Measurements from ENCODE around the gene LRP1B.
"Not testable (repeated sequence)": the region's sequence is repeated elsewhere in the genome, so short reads cannot be mapped to it uniquely, and the experiment has no call there.

Gene LRP1B

DNA sequence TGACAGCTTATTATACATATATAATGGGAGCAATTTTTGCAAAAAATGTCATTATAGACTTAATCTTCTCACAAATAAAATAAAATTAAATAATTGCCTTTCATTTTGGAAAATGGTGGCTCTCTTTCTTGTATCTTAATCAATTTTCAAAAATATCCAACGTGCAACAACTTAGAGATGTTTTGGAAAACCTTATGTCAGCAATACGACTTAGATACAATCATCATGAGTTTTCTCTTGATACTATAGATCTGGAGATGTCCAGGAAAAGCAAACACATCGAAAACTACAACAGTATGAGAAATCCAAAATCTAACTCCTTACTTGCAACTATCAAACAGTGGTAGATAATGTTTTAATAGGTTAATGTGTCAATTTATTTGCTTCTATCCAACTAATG, 1529.0 kb downstream of the LRP1B start:
- DNase-seq (ENCODE audit: low read depth): no peak

- no peak for DNase-seq (ENCODE audit: low read depth)
Observed at GRCh38 chr2:140601342-140601741, 1529.5 kb downstream of the LRP1B start.

GRCh38 chr2:140600116-140600515, 1530.7 kb downstream of the LRP1B start:
- DNase-seq (ENCODE audit: low read depth): no peak

- no peak for DNase-seq (ENCODE audit: low read depth)
Observed at GRCh38 chr2:140597836-140598235, 1533.0 kb downstream of the LRP1B start.

- DNase-seq (ENCODE audit: low read depth): no peak
Observed at GRCh38 chr2:140597205-140597604, 1533.6 kb downstream of the LRP1B start.

DNA sequence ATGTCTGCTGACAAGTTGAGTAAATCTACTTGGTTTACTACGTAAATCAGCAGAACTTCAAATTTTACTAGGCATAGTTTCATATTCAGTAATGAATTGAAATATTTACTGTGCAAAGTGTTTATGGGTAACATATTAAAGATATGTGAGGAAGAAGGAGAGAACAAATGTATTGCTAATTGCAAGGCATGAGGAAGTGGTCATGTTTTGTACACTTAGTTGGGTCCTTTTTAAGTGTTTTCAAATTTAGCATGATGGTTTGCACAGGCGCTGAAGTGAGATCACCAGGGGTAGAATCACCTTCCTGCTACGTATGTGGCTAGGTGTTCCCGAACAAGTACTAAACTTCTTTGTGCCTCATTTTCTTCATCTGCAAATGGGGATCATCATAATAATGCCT, 1534.4 kb downstream of the LRP1B start:
- DNase-seq (ENCODE audit: low read depth): no peak

GRCh38 chr2:140595107-140595506, 1535.7 kb downstream of the LRP1B start:
- DNase-seq (ENCODE audit: low read depth): no peak

- no peak for DNase-seq (ENCODE audit: low read depth)
Observed at GRCh38 chr2:140593132-140593531, 1537.7 kb downstream of the LRP1B start.

- DNase-seq (ENCODE audit: low read depth): no peak
Observed at GRCh38 chr2:140589696-140590095, 1541.1 kb downstream of the LRP1B start.

GRCh38 chr2:140589273-140589672, 1541.5 kb downstream of the LRP1B start:
- DNase-seq (ENCODE audit: low read depth): no peak

GRCh38 chr2:140586379-140586778, 1544.4 kb downstream of the LRP1B start:
- DNase-seq (ENCODE audit: low read depth): no peak

DNA sequence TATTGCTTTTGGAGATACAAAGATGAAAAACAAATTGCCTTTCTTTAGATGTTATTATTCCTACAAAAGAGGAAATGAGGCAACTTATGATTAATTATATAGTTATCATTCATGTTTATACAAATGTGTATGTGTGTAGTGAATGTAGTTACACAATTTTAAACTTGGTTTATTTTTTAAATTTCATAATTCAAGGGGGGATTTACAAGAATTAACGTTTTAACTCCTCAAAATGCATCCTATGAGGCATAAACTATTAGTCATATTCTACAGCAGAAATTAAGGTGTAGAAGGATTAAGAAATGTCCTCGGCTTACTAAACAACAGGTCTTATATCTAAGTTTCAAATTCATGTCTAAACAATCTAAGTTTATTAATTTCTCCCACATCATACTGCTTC, 1545.8 kb downstream of the LRP1B start:
- DNase-seq (ENCODE audit: low read depth): no peak

DNA sequence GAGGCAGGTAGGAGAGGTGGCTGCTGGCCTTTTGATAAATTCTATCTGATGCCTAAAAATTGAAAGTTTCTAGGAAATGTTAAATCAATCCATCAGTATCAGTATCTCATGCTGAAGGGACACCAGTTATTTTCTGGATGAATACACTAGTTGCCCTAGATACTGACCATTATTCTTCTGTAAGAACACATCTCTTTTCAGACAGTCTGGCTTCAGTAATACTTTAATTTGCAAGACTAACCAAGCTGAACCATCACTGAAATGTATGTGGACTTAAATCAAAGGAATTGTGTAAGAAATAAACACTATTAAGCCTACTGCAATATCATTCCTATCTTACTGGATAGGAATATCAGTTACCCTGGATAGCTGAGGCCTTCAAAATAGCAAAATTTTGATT, 1546.3 kb downstream of the LRP1B start:
- no peak for DNase-seq (ENCODE audit: low read depth)

GRCh38 chr2:140580532-140581151, 1550.2 kb downstream of the LRP1B start:
- DNase-seq (ENCODE audit: low read depth): no peak

GRCh38 chr2:140577453-140577852, 1553.4 kb downstream of the LRP1B start:
- DNase-seq (ENCODE audit: low read depth): no peak

- no peak for DNase-seq (ENCODE audit: low read depth)
Observed at GRCh38 chr2:140567734-140568133, 1563.1 kb downstream of the LRP1B start.

GRCh38 chr2:140565756-140566155, 1565.1 kb downstream of the LRP1B start:
- DNase-seq (ENCODE audit: low read depth): no peak

DNA sequence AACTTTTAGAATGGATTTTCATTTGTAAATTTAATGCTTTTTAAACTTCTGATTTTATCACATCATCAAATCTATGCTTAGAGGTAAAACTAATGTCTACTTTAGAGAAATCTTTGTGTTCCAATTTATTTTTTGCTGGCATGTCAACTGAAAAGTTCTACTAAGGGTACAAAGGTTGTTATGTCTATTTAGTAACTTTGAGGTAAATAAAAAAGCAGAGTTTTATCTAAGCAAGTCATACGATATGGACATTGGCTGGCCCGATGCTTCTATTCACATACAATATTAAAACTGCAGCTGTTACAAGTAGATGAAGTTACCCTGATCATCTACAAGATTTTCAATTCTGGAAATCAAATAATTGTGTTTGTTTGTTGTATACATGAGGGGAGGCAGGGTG, 1575.1 kb downstream of the LRP1B start:
- DNase-seq (ENCODE audit: low read depth): no peak

DNA sequence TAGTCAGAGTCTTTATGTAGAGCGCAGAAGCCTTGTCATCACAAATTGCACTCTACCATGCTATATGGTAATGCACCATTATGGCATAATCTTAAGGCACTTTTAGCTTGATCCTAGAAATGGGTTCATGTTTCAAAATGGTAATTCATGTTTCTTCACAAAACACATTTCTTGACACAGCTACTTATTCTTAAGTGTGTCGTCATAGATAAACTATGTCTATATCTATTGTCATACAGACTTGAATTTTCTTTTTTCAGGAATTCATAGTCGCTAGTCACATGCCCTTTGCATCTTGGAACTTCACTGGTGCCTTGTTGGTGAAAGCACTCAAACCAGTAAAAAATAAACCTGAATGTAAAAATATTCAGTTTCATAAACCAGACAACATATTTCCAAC, 1578.2 kb downstream of the LRP1B start:
- no peak for DNase-seq (ENCODE audit: low read depth)

DNA sequence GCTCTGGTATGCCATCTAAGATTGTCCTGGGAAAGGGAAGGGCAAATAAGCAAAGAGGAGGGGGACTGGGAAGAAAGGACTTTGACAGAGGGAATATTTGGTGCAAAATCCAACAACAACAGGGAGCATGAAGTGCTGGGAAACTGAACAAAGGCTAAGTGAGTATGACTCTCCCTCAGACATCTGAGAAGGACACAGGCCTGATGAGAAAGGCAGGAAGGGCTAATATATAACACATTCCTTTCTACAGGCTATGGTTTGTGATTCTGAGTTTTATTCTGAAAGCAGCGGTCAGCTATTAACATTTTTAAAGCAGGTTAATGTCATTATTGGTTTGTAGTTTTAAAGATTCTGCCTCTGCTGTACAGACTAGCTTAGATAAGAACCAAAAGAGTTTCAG, 1579.5 kb downstream of the LRP1B start:
- DNase-seq (ENCODE audit: low read depth): no peak

GRCh38 chr2:140550821-140551220, 1580.0 kb downstream of the LRP1B start:
- DNase-seq (ENCODE audit: low read depth): no peak

DNA sequence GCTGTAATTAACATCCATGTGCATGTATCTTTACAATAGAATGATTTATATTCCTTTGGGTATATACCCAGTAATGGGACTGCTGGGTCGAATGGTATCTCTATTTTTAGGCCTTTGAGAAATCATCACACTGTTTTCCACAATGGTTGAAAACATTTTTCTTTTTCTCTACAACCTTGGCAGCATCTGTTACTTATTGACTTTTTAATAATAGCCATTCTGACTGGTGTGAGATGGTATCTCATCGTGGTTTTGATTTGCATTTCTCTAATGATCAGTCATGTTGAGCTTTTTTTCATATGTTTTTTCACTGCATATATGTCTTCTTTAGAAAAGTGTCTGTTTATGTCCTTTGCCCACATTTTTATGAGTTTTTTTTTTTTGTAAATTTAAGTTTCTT, 1586.0 kb downstream of the LRP1B start:
- DNase-seq (ENCODE audit: low read depth): not testable (repeated sequence)

DNA sequence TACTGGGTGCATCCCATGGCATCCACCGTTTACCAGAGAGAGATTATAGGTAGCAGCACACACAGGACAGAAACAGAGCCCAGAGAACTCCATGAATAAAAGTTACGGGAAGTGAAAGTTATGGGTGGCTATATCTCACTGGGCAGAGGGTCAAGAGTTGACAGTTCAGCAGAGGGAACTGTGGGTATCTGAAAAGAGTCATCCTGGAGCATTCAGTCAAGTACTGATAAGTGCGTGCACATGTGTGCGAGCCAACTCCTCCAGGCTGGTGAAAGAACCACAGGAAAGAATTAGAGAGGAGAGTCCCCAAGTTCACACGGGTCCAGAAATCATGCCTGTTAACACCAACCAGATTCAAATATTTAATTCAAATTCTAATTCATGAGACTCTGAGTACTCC, 1588.2 kb downstream of the LRP1B start:
- no peak for DNase-seq (ENCODE audit: low read depth)

DNA sequence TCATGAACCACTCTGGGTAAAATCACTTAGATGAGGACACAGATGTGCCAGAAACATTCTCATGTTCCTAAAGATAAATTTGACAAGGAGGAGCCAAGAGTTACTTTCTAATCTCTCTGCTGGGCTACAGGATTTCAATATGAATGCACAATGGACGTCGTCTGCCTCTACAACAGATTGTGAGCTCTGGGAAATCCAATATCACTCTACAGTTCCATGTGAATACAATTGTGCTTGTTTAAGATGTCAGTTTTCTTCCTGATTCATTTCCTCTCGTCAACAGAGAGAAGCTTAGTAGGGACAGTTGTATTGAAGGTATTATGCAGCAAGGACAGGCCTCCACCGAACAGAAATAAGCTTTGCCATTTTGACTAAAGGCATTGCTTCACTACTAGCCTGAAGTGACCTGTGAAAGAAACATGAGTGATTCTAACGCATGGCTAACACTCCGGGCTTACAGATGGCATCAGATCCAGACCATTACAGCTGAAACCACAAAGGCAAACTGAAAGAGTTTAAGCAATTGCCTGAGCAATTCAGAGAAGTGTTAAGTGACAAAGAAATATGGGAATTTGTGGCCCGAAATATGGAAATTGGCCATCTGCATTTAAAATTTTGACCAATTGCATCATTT, 1591.5 kb downstream of the LRP1B start:
- DNase-seq (ENCODE audit: low read depth): no peak
